C4-2B (cell line): Measurements from ENCODE around the gene POM121L12.

Experiments used
- H3K27ac ChIP-seq: fragments of 450-650 bp; 2 replicates; pipeline ENCODE4 v1.5.1; 2017
- ZFX ChIP-seq: fragments of 450-650 bp; IDR thresholded peaks from 2 replicates; pipeline ENCODE4 v1.6.1; 2017
- TF ChIP-seq, protein P1 (sequence below): fragments of 450-650 bp; conservative IDR thresholded peaks from 2 replicates; pipeline ENCODE4 v1.5.1; 2017; ENCODE audit warnings: mild to moderate bottlenecking

The POM121L12 gene

DNA sequence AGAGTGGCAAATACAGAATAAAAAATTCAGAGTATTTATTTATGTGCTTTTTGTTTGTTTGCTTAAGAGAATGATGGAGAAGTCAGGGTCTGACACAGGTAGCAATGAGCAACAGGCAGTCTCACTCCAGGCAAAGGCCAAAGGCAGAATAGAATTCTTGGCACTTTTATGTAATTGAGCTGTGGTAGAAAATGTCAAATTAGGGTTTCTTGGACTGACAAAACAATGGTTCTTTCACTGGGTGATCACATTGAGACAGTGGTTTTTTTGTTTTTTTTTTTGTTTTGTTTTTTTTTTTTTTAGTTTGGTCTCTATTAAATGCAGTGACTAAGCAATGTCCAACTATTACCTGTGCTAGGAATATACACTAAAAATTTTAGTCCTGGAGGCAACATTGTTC lies 27.4 kb downstream of the POM121L12 start:
- H3K27ac ChIP-seq, result no peak overlapping the region
- no peak for TF ChIP-seq ZFX
- TF ChIP-seq, protein P1, sequence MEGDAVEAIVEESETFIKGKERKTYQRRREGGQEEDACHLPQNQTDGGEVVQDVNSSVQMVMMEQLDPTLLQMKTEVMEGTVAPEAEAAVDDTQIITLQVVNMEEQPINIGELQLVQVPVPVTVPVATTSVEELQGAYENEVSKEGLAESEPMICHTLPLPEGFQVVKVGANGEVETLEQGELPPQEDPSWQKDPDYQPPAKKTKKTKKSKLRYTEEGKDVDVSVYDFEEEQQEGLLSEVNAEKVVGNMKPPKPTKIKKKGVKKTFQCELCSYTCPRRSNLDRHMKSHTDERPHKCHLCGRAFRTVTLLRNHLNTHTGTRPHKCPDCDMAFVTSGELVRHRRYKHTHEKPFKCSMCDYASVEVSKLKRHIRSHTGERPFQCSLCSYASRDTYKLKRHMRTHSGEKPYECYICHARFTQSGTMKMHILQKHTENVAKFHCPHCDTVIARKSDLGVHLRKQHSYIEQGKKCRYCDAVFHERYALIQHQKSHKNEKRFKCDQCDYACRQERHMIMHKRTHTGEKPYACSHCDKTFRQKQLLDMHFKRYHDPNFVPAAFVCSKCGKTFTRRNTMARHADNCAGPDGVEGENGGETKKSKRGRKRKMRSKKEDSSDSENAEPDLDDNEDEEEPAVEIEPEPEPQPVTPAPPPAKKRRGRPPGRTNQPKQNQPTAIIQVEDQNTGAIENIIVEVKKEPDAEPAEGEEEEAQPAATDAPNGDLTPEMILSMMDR, result no peak

DNA sequence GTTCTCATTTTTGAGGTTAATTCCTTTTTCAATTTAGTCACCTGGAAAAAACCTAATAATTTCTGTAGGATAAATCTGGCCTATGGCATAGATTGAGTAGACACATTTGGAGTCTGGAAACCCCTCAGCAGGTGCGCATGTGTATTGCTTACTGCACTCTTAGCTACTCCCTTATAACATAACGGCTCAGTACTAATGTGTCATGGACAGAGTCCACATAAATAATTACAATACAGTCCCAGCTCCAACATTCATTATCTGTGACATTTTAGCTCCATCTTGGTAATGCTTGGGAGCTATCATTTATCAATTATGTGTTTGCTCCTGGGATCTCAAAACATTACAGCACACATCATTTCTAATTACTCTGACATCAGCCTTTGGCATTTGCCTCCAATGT lies 33.2 kb downstream of the POM121L12 start:
- no peak overlapping the region for H3K27ac ChIP-seq
- TF ChIP-seq, protein P1, result no peak
- no peak for TF ChIP-seq ZFX

DNA sequence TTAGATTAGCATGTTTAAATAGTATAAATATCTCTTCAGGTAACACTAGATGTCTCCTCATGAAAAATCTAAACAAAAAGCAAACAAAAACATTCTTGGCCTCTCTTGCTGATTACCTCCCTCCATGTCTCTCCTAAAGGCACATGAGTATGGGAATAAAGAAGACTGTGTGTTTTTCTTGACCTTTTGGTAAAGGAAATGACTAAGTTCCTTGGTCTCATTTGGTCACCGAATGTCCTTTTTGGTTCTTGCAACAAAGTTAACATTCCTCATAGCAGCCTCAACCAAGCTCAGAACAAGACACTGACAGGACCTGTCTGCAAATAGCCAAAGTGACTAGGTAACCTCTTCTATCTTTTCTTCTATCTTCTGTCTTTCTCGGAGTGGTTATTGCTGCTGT lies 35.5 kb downstream of the POM121L12 start:
- TF ChIP-seq, protein P1, result no peak
- TF ChIP-seq ZFX, result no peak
- no peak overlapping the region for H3K27ac ChIP-seq
